22Rv1 (cell line): Measurements from ENCODE around the gene TASOR2.

Experiments
- H3K27ac ChIP-seq: fragments of 450-650 bp; 2 replicates; pipeline ENCODE4 v1.5.1; 2017
- CTCF ChIP-seq: fragments of 450-650 bp; IDR thresholded peaks from 2 replicates; pipeline ENCODE4 v1.5.1; 2017; ENCODE audit warnings: mild to moderate bottlenecking
- ZFX ChIP-seq: fragments of 450-650 bp; IDR thresholded peaks from 2 replicates; pipeline ENCODE4 v1.6.1; 2017; ENCODE audit warnings: antibody characterized with exemption, borderline replicate concordance

The TASOR2 gene

GRCh38 chr10:5650664-5651387 is 33.8 kb upstream of the TASOR2 start:
- TF ChIP-seq CTCF = no peak
- TF ChIP-seq ZFX = no peak
- H3K27ac ChIP-seq = no peak overlapping the region

GRCh38 chr10:5651388-5651764 is 33.3 kb upstream of the TASOR2 start:
- no peak overlapping the region for H3K27ac ChIP-seq
- TF ChIP-seq CTCF (no peak), ZFX (no peak)

- no peak for TF ChIP-seq CTCF
- TF ChIP-seq ZFX = no peak
- H3K27ac ChIP-seq = no peak overlapping the region
Measured at GRCh38 chr10:5652746-5653145, 31.9 kb upstream of the TASOR2 start.

GRCh38 chr10:5654218-5654755 is 30.4 kb upstream of the TASOR2 start:
- TF ChIP-seq ZFX (no peak), CTCF (no peak)
- H3K27ac ChIP-seq = no peak overlapping the region

- no peak overlapping the region for H3K27ac ChIP-seq
- TF ChIP-seq ZFX = no peak
- no peak for TF ChIP-seq CTCF
Measured at GRCh38 chr10:5655121-5655520, 29.5 kb upstream of the TASOR2 start.

- TF ChIP-seq CTCF (no peak), ZFX (no peak)
- no peak overlapping the region for H3K27ac ChIP-seq
Measured at GRCh38 chr10:5656737-5657579, 27.7 kb upstream of the TASOR2 start.
